GM20431 (cell line): ENCODE measurements around the gene PRKAG3.

Experiments used
- in situ Hi-C: fragments of 300-500 bp; cut with MseI, MboI; formaldehyde crosslinking; loops from one replicate; pipeline ENCODE4 v1.15.0; 2020; ENCODE audit warnings: low sequenced_read_pairs; ENCODE audit not compliant: unreplicated experiment

Gene PRKAG3

DNA sequence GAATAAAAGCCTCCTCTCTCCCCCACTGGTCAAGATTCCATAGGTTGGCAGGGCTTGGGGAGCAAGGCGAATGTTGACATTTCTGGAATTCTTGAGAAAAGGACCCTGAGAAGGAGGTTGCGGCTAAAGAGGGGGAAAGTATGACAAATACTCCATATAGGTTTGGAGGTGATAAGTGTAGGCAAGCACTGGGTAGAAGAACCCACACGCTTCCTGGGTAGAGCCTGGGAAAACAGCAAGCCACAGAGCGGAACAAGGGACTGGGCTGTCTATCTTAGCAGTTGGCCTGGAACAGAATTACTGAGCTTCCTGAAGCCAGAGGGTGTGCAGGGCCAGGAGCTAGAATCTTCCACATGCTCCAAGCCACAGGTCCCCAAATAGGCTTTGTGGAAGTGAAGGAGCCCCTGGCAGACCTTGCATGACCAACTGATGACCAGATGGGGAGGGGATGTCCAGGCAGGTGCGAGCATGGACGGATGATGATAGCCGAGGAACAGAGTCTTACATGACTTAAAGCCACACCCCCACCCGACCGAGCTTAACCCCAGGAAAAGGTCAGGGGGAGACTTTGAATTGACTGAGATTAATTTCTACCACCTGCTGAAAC, 9.9 kb downstream of the PRKAG3 start:
- in situ Hi-C loops: no loop called here

DNA sequence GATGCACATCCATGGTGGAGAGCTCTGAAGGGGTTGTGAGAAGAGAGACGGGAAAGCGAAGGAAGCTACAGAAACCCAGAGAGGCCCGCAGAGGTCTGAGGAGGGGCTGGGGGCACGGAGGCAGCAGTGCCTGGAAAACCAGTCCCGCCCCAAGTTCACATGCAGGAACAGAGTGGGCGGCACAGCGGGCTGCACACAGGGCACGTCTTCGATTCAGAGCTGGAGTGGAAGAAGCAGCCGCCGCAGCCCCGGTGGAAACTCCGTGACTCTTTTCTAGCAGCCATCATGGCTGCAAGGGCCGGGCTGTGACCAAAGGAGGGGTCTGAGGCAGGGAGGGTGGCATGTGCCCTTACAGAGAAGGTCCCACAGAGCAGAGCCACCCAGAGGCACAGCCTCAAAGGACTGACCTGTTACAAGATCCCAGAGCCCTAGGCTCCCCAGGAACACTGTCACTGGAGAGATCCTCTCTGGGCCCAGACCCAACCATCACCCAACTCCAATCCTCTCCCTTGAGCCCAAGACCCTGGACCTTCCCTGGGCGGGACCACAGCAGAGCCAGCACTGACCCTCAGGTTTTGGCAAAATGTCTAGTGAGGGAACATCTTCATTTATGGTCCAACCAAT, 10.7 kb downstream of the PRKAG3 start:
- in situ Hi-C loops: no loop called here

DNA sequence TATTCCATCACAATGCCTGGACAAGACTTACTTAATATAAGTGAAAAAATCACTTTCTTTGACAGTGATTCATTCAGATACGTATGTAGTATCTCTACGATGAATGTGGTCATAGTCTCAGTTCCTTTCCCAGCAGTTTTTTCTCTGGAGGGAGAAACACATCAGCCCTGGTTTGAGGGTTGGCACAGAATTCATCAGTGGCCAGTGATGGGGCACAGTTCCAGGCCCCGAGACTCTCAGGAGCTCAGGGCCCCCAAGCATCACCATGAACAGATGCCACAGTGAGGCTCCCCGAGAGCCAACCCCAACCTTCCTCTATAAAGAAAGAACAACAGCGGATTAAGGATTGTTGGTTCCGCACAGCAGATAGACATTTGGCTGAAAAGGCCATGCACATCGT, 12.5 kb downstream of the PRKAG3 start:
- in situ Hi-C loops: no loop called here

DNA sequence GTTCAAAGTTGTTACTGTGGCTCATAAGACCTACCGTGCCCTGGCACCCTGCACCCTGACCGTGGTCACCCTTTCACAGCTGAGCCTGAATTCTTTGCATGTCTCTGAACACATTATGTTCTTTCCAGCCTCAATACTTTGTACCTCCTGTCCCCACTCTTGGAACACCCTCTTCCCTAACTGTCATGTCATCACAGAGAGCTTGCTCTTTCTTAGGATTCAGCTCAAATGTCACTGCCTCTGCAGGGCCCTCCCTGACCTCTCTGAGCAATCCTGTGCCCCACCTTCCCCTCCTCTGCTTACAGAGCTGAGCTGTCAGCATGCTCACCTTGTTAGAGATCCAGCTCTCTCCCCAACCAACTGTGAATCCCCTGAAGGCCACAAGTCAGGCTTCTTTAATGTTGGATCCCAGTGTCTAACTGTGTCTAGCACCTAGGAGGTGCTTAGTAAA, 15.0 kb downstream of the PRKAG3 start:
- in situ Hi-C loops: no loop called here

DNA sequence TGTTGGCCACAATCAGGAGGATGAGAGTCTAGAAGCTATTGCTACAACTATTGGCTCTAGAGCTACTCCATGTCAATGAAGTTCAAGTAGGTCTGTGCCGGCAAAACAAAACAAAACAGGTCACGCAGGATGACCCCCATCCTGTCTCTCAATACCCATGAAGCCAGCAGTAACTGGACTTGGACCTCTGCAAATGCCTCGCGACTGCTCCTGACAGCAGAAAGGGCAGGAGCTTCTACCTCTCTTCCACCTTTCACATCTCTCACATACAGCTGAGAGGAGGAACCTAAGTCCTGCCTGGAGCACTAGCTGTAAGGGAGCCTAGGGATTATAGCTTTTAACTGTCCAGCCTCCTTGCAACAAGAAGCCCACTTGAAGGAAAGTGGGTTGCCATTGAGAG, 16.0 kb downstream of the PRKAG3 start:
- in situ Hi-C loops: no loop called here

DNA sequence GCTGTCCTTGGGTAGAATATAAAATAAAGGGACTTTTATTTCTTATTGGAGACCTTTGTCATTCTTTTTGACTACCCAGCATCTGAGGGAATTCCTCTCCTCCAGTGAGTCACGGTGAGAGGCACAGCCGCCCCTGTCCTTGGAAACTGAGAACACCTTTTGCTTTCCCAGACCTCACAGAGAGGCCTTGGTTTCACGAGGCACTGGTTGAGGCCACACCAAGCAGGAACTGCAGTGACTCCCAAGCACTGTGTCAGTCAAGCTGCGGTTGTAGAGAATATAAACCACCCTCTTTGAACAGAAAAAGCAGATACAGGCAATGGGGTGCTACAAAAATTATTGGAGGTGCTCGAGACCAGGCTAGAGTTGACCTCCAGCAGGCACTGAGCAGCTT, 16.4 kb downstream of the PRKAG3 start:
- in situ Hi-C loops: no loop called here

DNA sequence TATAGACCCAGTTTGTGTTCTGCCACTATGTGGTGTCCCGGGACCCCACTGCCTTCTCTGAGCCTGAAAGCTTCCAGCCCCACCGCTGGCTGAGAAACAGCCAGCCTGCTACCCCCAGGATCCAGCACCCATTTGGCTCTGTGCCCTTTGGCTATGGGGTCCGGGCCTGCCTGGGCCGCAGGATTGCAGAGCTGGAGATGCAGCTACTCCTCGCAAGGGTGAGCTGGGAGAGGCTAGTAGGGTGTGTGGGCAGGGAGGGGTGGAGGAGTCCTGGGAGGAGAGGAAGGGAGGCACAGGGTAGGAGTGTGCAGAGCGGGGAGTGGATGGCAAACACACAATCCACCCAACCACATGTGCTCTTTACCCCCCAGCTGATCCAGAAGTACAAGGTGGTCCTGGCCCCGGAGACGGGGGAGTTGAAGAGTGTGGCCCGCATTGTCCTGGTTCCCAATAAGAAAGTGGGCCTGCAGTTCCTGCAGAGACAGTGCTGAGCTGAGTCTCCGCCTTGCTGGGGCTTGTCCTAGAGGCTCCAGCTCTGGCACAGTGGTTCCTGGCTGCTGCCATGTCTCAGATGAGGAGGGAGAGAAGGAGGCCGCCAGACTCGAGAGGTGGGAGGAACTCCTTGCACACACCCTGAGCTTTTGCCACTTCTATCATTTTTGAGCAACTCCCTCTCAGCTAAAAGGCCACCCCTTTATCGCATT, 16.9 kb downstream of the PRKAG3 start:
- in situ Hi-C loops: no loop called here

DNA sequence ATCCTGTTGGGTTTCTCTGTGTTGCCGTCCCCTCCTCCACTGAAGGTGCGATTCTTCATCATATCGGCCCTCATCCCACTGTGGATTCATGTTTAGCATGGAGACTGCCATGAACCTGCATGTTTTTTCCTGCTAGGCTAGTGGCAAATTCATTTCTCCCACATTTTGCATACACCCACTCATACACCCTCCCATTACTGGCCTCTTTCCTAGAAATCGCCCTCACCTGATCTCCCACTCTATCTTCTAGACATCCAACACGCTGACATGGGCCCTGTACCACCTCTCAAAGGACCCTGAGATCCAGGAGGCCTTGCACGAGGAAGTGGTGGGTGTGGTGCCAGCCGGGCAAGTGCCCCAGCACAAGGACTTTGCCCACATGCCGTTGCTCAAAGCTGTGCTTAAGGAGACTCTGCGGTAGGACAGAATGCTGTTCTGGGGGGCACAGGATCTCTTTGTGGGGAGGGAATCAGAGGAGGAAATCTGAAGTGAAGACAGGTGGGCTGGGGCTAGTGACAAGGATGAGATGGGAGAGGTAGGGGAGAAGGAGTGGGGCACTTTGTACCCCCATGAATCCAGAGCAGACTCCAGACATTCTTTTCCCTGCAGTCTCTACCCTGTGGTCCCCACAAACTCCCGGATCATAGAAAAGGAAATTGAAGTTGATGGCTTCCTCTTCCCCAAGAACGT, 17.7 kb downstream of the PRKAG3 start:
- in situ Hi-C loops: no loop called here

DNA sequence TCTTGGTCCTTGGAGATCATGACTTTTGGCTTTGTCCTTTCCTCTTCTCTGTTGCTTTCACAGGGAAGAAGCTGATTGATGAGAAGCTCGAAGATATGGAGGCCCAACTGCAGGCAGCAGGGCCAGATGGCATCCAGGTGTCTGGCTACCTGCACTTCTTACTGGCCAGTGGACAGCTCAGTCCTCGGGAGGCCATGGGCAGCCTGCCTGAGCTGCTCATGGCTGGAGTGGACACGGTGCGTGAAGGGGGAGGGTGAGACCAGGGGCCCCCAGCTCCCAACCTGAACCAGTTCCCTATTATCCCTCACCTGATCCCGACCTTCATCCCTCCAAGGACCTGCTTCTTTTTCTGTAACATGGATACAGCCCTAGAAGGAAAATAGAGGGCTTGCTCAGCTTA, 18.7 kb downstream of the PRKAG3 start:
- in situ Hi-C loops: no loop called here

DNA sequence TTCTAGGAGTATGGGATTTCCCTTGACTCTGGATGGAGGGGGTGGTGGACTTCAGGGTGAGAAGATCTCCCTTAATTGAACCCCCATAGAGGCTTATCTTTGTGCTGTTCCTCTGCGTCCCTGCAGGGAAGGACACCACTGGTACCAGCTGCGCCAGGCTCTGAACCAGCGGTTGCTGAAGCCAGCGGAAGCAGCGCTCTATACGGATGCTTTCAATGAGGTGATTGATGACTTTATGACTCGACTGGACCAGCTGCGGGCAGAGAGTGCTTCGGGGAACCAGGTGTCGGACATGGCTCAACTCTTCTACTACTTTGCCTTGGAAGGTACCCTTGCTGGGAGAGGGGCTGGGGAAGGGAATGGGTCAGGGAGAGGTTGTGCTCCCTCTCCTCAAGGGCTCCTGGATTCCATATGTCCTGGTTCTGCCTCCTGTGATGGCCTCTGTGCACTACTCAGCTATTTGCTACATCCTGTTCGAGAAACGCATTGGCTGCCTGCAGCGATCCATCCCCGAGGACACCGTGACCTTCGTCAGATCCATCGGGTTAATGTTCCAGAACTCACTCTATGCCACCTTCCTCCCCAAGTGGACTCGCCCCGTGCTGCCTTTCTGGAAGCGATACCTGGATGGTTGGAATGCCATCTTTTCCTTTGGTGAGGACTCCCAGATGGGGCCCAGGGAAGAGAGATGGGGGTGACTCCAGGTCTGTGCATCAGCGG, 19.3 kb downstream of the PRKAG3 start:
- in situ Hi-C loops: no loop called here

DNA sequence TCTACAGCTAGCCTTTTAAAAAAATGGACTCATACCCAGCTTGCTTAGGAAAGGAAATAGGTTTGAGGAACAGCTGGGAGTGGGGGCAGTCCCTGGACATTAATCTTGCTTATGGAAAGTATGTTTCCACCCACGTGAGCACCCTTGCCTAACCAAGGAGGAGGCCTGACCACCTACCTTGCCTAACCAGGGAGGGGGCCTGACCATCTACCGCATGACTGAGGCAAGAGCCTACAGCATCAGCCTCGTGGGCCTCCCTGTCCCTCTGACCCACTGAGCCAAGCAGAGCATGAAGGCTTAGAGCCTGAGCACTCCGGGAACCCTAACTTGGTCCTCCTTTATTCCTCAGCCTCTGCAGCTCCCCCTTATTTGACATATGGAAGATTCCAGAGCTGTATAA, 20.2 kb downstream of the PRKAG3 start:
- in situ Hi-C loops: no loop called here

DNA sequence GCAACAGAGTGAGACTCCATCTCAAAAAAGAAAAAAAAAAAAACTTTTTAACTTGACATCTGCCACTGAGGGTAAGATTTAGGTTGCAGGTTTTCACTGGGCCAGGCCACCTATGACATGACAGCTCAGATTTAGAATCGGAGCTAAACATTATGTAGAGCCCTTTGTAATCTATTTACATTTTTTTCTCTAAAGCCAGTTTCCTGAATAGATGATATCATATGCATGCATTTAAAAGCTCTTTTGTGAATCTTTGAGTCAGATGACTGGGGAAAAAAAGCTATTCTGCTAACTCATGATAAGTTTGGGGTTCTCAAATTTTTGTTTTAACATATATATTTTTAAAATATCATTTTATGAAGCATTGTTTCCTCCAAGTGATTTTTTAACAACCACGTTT, 21.3 kb downstream of the PRKAG3 start:
- in situ Hi-C loops: no loop called here

DNA sequence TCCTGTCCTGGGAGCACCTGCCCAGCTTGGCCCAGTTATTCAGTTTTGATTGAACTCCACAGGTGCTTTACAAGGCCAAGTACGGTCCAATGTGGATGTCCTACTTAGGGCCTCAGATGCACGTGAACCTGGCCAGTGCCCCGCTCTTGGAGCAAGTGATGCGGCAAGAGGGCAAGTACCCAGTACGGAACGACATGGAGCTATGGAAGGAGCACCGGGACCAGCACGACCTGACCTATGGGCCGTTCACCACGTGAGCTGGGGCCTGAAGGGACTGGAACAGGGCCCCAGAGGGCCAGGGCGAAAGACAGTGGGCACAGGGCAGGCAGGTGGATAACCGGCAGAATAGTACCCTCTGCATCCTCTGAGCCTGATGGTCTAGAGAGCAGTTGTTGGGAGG, 22.1 kb downstream of the PRKAG3 start:
- in situ Hi-C loops: no loop called here

DNA sequence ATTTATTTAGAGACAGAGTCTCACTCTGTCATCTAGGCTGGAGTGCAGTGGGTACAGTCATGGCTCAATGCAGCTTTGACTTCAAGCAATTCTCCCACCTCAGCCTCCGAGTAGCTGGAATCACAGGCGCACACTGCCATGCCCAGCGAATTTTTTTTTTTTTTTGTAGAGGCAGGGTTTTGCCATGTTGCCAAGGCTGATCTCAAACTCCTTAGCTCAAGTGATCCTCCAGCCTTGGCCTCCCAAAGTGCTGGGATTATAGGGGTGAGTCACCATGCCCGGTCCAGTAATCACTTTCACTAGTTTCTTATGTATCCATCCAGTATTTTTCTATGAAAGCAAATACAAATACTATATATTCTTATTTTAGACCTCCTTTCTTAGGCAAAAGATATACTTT, 24.0 kb downstream of the PRKAG3 start:
- in situ Hi-C loops: no loop called here

DNA sequence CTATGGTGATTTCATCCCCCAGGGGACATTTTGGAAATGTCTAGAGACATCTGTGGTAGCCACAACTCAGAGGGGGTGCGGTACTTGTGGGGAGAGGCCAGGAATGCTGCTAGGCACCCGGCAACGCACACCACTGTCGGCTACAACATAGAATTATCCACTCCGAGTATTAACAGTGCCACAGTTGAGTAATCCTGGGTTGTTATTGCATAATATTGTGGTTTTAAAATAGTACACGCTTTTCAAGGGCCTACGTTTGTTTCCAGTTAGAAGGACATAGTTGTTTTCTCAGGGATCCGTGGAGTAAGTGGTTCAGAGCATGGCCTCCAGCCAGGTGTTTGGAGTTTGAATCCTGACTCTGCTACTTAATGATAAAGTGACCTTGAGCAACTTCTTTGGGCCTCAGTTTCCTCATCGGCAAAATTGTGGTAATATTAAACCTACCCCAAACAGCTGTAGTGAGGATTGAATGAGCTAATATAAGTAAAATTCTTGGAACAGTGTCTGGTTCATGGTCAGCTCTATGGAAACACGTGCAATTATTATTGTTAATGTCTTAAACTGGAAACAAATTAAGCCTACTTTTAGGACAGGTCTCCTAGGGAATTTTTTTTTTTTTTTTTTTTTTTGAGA, 25.1 kb downstream of the PRKAG3 start:
- in situ Hi-C loops: no loop called here

DNA sequence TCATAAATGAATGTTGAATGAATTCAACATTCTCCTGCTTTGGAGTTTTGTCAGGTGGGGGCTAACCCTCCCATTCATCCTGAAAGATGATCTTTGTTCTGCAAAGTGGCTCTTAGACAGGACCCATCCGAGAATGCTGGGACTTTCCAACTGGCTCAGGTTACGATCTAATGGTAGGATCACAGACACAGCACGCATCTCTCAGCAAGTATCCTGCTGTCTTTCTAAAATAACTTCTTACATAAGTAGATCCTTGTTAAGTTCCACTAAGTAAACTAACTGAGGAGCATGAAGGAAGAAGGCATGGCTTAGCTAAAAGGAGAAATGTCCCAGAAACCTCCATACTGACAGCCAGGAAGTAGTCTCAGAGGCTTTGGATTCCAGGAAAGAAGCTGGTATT, 26.0 kb downstream of the PRKAG3 start:
- in situ Hi-C loops: no loop called here

DNA sequence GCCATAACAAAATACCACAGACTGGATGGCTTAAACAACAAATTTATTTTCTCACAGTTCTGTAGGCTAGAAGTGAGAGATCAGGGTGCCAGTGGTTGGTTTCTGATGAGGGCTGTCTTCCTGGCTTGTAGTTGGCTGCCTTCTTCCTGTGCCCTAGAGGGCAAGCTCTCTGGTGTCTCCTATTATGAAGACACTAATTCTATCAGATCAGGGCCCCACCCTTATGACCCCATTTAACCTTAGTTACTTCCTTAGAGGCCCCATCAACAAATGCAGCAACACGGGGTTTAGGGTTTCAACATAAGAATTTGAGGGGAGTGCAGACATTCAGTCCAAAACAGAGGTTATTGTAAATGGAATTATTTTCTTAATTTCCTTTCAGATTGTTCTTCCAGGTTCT, 26.8 kb downstream of the PRKAG3 start:
- in situ Hi-C loops: no loop called here

DNA sequence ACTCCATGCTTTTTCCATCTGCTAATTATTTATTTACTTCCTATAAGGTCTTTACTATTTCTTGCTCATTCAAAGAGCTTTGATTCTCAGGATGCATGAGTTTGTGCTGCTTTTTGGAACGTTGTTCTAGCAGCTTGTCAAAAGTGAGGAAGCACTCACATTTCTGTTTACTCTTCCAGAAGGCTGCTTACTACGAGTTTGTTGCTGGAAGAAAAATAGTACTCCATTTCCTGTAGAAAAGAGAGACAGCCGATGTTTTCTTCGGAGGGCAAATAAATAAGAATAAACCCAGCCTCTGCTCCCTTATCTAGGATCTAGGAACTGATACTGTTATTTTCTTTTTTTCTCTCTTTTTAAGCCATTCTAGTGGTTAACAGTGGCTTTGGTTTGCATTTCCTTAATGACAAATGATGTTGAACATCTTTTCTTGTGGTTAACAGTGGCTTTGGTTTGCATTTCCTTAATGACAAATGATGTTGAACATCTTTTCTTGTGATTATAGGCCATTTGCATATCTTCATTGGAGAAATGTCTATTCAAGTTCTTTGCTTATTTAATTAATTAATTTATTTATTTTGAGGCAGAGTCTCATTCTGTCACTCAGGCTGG, 29.1 kb downstream of the PRKAG3 start:
- in situ Hi-C loops: no loop called here

DNA sequence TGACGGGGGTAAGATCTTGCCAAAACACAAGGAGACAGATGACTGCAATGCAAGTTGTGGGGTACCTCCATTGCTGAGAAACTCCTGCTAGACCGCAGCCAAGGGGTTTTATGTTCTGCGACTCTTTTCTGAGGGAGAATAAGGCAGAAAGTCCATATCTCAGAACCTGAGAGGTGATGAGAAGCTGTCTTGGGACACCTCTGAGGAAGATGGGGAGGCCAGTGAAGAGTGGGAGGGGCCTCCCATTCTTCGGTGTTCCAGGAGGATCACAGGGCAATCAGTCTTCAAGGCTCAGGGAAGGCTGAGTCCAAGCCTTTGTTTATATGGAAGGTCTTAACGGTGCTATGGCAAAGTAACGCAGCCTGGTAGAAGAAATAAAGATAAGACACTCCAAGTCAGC, 31.6 kb downstream of the PRKAG3 start:
- in situ Hi-C loops: no loop called here
